ENCODE results near the gene CALN1.

DNA sequence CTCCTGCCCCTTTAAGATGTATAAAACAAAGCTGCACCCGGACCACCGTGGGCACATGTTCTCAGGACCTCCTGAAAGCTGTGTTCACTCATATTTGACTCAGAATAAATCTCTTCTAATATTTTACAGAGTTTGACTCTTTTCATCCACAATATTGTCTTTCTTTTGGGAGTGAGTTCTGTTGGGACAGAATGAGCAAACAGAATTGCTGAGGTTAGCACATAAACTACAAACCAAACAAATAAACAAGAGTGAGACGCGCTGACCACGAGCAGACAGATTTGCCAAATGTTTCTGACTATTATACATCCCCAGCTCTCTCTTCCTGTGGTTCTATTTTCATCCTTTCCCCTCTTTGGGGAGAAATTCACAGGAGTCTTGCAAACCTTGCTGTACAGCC, 526.7 kb downstream of the CALN1 start:
- TF ChIP-seq, protein P1, sequence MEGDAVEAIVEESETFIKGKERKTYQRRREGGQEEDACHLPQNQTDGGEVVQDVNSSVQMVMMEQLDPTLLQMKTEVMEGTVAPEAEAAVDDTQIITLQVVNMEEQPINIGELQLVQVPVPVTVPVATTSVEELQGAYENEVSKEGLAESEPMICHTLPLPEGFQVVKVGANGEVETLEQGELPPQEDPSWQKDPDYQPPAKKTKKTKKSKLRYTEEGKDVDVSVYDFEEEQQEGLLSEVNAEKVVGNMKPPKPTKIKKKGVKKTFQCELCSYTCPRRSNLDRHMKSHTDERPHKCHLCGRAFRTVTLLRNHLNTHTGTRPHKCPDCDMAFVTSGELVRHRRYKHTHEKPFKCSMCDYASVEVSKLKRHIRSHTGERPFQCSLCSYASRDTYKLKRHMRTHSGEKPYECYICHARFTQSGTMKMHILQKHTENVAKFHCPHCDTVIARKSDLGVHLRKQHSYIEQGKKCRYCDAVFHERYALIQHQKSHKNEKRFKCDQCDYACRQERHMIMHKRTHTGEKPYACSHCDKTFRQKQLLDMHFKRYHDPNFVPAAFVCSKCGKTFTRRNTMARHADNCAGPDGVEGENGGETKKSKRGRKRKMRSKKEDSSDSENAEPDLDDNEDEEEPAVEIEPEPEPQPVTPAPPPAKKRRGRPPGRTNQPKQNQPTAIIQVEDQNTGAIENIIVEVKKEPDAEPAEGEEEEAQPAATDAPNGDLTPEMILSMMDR (IDR thresholded peaks at IDR 0.05), result no peak
- no peak for TF ChIP-seq POLR2A (IDR thresholded peaks at IDR 0.05)
